HL-60/S4 (cell line): Measurements from ENCODE around the gene BLOC1S4.
"Not testable (repeated sequence)": the region's sequence is repeated elsewhere in the genome, so short reads cannot be mapped to it uniquely, and the experiment has no call there.

Experiments
- in situ Hi-C: fragments of 300-500 bp; cut with MboI; formaldehyde crosslinking; loops from 2 replicates; pipeline ENCODE4 v1.14.3; 2022; ENCODE audit warnings: low sequenced_read_pairs

Gene BLOC1S4

GRCh38 chr4:6716018-6716911, at the start of gene BLOC1S4:
Gene BLOC1S4, plus strand, starts transcription at chr4:6716174. Its CDS starts 36 bp downstream, at chr4:6716210.
- in situ Hi-C loops: loop anchor here (10.0 kb wide), 1 partner anchor 359 kb away; no protein-coding TSS in a partner anchor

- in situ Hi-C loops: no loop called here
These were observed 47.6 kb upstream of the BLOC1S4 start for GRCh38 chr4:6668391-6668790.

DNA sequence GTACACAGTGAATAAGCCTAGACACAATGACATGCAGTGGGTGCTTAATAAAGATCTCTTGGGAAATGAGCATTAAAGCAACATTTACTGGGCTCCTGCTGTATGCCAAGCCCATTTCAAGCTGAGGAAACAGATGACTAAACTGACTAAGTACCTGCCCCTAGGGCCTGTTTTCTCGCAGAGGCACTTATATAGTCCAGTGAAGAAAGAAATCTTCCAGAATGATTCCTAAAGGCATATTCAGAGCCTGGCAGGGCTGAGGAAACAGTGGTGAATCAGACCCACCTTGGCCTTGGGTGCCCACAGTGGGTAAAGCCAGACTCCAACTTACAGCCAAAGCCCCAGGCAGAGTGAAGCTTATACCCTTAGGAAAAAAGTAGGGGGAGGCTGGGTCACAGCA, 44.3 kb upstream of the BLOC1S4 start:
- in situ Hi-C loops: no loop called here

GRCh38 chr4:6672131-6672530, 43.8 kb upstream of the BLOC1S4 start:
- in situ Hi-C loops: no loop called here

GRCh38 chr4:6672541-6673190, 43.3 kb upstream of the BLOC1S4 start:
- in situ Hi-C loops: not testable (repeated sequence)

DNA sequence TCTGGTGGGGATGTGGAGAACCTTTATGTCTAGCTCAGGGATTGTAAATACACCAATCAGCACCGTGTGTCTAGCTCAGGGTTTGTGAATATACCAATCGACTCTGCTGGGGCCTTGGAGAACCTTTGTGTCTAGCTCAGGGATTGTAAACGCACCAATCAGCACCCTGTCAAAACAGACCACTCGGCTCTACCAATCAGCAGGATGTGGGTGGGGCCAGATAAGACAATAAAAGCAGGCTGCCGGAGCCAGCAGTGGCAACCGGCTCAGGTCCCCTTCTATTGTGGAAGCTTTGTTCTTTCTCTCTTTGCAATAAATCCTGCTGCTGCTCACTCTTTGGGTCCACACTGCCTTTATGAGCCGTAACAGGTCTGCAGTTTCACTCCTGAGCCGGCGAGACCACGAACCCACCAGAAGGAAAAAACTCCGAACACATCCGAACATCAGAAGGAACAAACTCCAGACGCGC, 42.7 kb upstream of the BLOC1S4 start:
- in situ Hi-C loops: not testable (repeated sequence)

DNA sequence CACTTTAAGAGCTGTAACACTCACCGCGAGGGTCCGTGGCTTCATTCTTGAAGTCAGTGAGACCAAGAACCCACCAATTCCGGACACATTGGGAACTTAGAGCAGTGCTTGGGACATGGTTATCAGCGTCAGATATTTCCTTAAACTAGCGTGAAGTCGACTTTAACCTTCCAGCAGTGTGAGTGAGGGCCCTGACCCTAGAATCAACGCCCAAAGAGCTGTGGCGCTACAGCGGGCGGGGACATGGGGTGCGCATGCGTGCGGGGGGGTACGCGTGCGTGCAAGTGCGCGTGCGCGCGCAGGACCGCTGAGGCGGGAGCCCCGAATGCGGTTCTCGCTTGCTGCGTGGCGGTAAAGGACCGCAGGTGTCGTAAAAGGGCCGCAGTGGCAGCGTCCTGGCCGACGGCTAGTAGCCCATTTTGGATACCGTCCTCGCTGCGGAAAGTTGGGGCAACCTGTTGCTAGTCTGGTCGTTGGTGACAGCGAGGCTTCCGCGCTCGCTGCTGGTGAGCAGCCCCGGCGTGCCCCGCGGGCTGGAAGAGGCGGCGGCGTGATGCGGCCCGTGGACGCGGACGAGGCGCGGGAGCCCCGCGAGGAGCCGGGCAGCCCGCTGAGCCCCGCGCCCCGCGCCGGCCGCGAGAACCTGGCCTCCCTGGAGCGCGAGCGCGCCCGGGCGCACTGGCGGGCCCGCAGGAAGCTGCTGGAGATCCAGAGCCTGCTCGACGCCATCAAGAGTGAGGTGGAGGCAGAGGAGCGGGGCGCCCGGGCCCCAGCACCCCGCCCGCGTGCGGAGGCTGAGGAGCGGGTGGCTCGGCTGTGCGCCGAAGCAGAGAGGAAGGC, 42.1 kb upstream of the BLOC1S4 start:
- in situ Hi-C loops: no loop called here

DNA sequence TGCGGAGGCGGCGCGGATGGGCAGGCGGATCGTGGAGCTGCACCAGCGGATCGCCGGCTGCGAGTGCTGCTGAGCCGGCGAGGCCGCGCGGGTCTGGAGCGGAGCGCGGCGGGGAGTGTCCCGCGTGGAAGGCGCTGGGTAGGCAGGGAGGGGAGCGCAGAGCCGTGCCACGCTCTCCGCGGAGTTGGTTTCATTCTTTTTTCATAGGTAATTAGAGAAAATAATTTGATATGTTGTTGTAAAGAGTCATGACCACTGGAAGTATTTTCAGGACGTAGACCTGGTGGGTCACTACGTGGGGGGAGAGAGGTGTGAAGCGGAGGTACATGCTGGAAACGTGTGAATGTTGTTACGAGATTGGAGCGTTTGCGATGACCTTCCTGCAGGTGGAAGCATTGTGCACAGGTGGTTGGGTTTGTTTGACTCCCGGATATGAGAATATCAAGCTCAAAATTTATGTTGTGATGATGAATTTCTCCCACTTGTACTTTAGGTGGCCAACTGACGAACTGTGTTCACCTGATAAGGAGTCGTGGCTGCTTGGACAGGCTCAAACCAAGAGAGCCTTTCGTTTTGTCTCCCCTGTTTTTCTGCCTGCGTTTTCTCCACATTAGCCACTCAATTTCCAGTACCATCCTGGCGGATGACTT, 41.3 kb upstream of the BLOC1S4 start:
- in situ Hi-C loops: no loop called here

DNA sequence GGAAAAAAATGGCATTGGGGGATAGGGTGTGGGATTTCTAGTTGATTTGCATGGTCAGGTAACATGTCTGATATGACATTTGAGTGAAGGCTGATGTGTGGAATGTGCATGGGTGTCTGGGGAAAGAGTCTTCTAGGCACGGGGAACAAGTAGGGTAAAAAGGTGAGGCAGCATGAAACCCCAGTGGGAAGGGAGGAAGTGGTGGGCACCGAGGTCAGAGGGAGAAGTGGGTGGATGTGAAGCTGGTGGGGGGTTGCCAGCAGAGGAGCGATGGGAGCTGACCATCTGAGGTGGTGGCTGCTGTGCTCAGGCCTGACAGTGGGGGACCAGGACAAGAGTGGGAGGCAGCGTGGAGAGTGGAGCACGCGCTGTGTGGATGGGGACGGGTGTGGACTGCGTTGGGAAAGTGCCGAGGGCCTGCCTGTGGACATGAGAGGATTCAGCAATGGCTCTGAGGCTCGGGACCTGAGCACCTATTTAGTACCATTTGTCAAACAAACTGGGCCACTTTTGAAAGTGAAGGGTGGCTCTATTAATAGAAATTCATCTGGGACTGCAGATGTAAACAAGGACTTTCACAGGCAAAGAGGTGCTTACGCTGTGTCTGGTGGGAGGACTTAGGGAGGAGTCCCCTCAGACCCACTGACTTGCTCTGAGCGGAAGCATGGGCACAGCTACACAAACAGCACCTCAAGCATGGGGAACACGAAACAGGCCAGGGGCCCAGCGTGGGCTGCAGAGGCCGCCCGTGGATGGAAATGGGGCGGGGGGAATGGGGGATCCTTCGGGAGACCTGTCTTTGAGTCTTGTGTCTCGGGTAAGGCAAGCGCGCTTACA, 39.0 kb upstream of the BLOC1S4 start:
- in situ Hi-C loops: no loop called here

DNA sequence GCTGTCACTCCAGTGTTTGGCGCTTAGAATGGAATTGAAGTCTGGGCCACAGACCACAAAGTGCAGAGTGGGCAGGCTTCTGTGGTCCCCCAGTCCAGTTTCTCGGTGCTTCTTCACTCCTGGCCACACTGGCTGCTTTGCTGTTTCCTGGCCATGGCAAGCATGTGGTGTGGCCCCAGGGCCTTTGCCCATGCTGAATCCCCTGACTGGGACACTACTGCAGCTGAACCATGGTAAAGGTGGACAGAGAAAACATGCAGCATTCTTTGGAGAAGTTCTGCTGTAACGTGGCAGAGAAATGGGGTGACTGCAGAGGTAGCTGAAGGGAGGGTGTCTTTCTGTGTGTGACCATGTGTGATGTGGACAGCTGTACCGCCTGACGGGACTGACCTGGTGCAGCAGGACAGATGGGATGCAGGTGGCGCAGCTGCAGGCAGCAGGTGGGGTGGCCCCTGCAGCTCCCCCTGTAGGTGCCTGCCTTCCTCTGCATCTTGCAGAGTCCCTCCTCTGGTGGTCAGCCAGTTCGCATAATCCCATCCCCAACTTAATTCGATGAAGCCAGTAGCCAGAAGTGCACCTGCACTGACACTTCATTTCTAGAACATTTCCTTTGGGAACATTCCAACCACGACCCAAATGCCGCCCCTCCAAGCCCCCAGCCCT, 35.5 kb upstream of the BLOC1S4 start:
- in situ Hi-C loops: no loop called here

- in situ Hi-C loops: no loop called here
These were observed 34.8 kb upstream of the BLOC1S4 start for GRCh38 chr4:6681191-6681590.

GRCh38 chr4:6682862-6683590, 32.9 kb upstream of the BLOC1S4 start:
- in situ Hi-C loops: no loop called here

- in situ Hi-C loops: no loop called here
These were observed 31.3 kb upstream of the BLOC1S4 start for GRCh38 chr4:6684656-6685055.

GRCh38 chr4:6686104-6686787, 29.7 kb upstream of the BLOC1S4 start:
- in situ Hi-C loops: no loop called here

DNA sequence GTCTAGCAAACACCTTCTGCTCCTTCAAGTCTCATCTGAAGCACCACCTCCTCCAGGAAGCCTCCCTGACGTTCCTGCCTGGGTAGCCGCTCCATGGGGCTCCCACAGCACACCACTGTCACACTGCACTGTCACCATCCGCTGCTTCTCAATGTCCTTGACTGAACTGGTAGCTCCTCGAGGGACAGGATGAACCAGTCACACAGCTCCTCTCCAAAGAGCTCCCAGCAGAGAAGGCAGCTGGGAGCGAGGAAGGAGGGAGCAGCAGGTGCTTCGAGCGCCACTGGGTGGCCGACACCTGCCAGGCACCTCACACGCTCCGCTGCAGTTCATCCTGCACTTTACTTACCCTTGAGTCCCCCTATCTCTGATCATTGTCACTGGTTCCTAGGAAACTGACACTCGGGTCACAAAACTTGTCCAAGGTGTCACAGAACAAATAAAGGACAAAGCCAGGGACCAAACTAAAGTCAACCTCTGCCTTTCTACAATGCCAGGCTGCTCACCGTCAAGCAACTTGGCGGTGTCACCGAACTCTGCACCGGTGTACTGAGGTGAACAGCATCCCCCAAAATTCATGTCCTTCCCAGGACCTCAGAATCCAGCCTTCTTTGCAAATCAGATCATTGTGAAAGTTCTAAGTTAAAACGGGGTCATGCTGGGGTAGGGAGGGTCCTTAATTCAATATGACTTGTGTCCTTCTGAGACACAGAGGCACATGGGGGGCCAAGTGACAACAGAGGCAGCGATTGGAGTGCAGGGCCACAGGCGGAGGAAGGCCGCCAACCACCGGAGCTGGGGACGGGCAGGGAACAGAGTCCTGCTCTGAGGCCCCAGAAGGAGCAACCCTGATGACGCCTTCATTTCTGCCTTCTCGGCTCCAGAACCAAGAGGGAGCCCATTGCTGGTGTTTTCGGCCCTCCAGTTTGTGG, 27.8 kb upstream of the BLOC1S4 start:
- in situ Hi-C loops: no loop called here

DNA sequence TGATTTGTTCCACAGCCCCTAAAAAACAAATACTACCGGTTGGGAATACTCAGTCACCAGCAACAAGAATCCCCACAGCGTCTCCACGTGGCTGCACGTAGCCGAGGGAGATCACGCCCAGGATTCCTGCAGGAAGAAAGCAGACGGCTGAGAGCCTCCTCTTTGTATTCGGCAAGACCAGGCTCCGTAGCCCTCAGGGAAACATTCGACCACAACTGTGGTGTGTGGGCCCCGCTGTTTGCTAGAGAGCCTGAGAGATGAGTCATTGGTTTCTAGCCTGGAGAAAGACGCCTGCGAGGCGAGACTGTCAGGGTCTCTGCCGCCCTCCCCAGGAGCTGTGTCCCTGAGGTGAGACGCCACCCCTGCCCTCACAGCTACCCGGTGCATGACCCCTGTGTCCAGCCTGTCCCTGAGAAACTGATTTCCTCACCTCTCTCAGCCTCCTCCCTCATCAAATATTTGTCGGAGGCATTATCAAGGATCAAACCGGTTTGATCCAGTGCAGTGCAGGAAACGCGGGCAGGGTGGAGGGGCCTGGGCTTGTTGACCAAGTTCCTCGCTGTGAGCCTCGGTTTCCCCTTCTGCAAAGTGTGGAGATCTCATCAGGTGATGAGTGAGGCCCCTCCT, 27.0 kb upstream of the BLOC1S4 start:
- in situ Hi-C loops: no loop called here
